Caco-2 (cell line): ENCODE data around the gene ABCG4. TPM values are rescaled to one million over a fixed set of nuclear protein-coding genes. Genes with fewer than 3 reads are reported as not detected.
A peak's percentile ranks its signal among the peaks of the same experiment; 100 is the strongest.

Experiments used
- BruUV-seq: library from RNA; stranded (reverse); fragments of 400-500 nt; replicated peaks from 2 replicates; lab custom pipeline; 2021; lab: Mats Ljungman, UMichigan
- CTCF ChIA-PET: fragments of 300-600 bp; sonication (Branson Sonifier 250); formaldehyde crosslinking; loops from one replicate; lab custom pipeline; 2022; ENCODE audit warnings: antibody characterized with exemption; lab: Charles Lee
- POLR2A ChIA-PET: fragments of 300-600 bp; sonication (Branson Sonifier 250); formaldehyde crosslinking; loops from one replicate; lab custom pipeline; 2022; ENCODE audit warnings: antibody characterized with exemption; lab: Charles Lee
- DNase-seq, 2 experiments: peaks; one replicate each; pipeline versions ENCODE4 v3.0.0 to v3.0.0-alpha.2; 2020 to 2022
- H3K27me3 ChIP-seq: replicated peaks from 2 replicates; pipeline ENCODE4 v1.6.0; 2011; ENCODE audit warnings: low read length; ENCODE audit not compliant: control insufficient read depth, insufficient read depth
- H3K36me3 ChIP-seq: 2 replicates; pipeline ENCODE4 v1.5.1; 2011; ENCODE audit warnings: low read length; ENCODE audit not compliant: control insufficient read depth, insufficient read depth
- H3K4me1 ChIP-seq: fragments of 250-450 bp; sonication (Bioruptor Pico); 2 replicates; pipeline ENCODE4 v1.5.1; 2020; ENCODE audit warnings: mild to moderate bottlenecking
- H3K4me3 ChIP-seq: 2 replicates; pipeline ENCODE4 v1.5.1; 2011; ENCODE audit warnings: low read depth, mild to moderate bottlenecking, control low read depth, low read length
- H3K9me3 ChIP-seq: fragments of 250-450 bp; sonication (Bioruptor Pico); 2 replicates; pipeline ENCODE4 v1.5.1; 2020; ENCODE audit warnings: mild to moderate bottlenecking, moderate library complexity
- H3K27ac Mint-ChIP-seq: one replicate; pipeline ENCODE4 v1.8.0; 2022; ENCODE audit warnings: mixed read lengths; ENCODE audit not compliant: unreplicated experiment
- H3K27me3 Mint-ChIP-seq: one replicate; pipeline ENCODE4 v1.8.0; 2022; ENCODE audit warnings: mixed read lengths; ENCODE audit not compliant: insufficient read depth, unreplicated experiment
- H3K36me3 Mint-ChIP-seq: one replicate; pipeline ENCODE4 v1.8.0; 2022; ENCODE audit warnings: mild to moderate bottlenecking, mixed read lengths; ENCODE audit not compliant: insufficient read depth, unreplicated experiment
- H3K4me1 Mint-ChIP-seq: one replicate; pipeline ENCODE4 v1.8.0; 2022; ENCODE audit warnings: low read depth, mixed read lengths; ENCODE audit not compliant: unreplicated experiment
- H3K4me3 Mint-ChIP-seq: one replicate; pipeline ENCODE4 v1.8.0; 2022; ENCODE audit warnings: mild to moderate bottlenecking, moderate library complexity, mixed read lengths; ENCODE audit not compliant: unreplicated experiment
- H3K9me3 Mint-ChIP-seq: one replicate; pipeline ENCODE4 v1.8.0; 2022; ENCODE audit warnings: mixed read lengths; ENCODE audit not compliant: unreplicated experiment
- intact Hi-C: fragments of 100-400 bp; cut with micrococcal nuclease; formaldehyde crosslinking; loops from one replicate; pipeline ENCODE4 v1.10.0; 2022; ENCODE audit not compliant: unreplicated experiment
- total RNA-seq: library from RNA; stranded (reverse); gene quantifications from 2 replicates; pipeline ENCODE4 v1.2.3, GENCODE V29; 2022
- TF ChIP-seq, protein P1 (sequence below), 2 experiments: fragments of 200-600 bp in 1 of 2; IDR thresholded peaks; 1 replicate in 1 of 2; 2 replicates in 1 of 2; pipeline versions ENCODE4 v1.5.1 to v1.8.0; 2011 to 2022; ENCODE audit warnings: antibody characterized with exemption in 1 of 2, control low read depth in 1 of 2, inconsistent platforms in 1 of 2, low read depth in 1 of 2, low read length in 1 of 2, mild to moderate bottlenecking in 1 of 2, moderate library complexity in 1 of 2; ENCODE audit not compliant: insufficient read depth in 1 of 2, severe bottlenecking in 1 of 2, unreplicated experiment in 1 of 2

Gene ABCG4
- total RNA-seq, 1 experiment from 2014 or later: 0.18 TPM

DNA sequence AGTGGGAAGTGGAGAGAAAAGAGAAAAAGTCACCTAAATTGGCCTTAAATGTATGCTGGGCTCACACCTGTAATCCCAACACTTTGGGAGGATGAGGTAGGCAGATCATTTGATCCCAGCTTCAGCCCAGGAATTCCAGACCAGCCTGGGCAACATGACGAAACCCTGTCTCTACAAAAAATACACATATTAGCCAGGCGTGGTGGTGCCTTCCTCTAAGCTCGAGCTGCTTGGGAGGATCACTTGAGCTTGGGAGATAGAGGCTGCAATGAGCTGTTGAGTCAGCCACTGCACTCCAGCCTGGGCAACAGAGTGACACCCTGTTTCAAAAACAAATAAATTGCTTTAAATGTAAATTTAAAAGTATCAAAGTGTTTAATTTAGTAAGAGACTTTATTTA, 61.2 kb downstream of the ABCG4 start:
- H3K4me1 Mint-ChIP-seq: peaks cover 30% of the 10 kb centered on the region
- H3K9me3 Mint-ChIP-seq: no peaks in the 10 kb centered on the region
- ChIA-PET POLR2A (interaction anchor here (0.6 kb wide), 1 partner anchor 74 kb away, joined by 7 read pairs; no protein-coding TSS in a partner anchor), CTCF (interaction anchor here (0.7 kb wide), 2 partner anchors 111 to 180 kb away, joined by 3 read pairs; no protein-coding TSS in a partner anchor)
- no peak overlapping the region for H3K4me3 ChIP-seq
- H3K27ac Mint-ChIP-seq: no peak overlapping the region
- H3K36me3 Mint-ChIP-seq: peaks cover 5% of the 10 kb centered on the region
- intact Hi-C loops: no loop called here
- H3K4me3 Mint-ChIP-seq: no peak overlapping the region
- BruUV-seq: no TSS peak
- H3K27me3 Mint-ChIP-seq: no peaks in the 10 kb centered on the region
- peak in 1 of 2 experiments; percentile 31 for DNase-seq
- TF ChIP-seq, protein P1, sequence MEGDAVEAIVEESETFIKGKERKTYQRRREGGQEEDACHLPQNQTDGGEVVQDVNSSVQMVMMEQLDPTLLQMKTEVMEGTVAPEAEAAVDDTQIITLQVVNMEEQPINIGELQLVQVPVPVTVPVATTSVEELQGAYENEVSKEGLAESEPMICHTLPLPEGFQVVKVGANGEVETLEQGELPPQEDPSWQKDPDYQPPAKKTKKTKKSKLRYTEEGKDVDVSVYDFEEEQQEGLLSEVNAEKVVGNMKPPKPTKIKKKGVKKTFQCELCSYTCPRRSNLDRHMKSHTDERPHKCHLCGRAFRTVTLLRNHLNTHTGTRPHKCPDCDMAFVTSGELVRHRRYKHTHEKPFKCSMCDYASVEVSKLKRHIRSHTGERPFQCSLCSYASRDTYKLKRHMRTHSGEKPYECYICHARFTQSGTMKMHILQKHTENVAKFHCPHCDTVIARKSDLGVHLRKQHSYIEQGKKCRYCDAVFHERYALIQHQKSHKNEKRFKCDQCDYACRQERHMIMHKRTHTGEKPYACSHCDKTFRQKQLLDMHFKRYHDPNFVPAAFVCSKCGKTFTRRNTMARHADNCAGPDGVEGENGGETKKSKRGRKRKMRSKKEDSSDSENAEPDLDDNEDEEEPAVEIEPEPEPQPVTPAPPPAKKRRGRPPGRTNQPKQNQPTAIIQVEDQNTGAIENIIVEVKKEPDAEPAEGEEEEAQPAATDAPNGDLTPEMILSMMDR (IDR thresholded peaks at IDR 0.05; ENCODE audit: insufficient read depth in 1 of 2, low read depth in 1 of 2, low read length in 1 of 2, severe bottlenecking in 1 of 2, unreplicated experiment in 1 of 2): no peak
- H3K9me3 ChIP-seq: no peaks in the 10 kb centered on the region
- H3K36me3 ChIP-seq: no peaks in the 10 kb centered on the region
- no peaks in the 10 kb centered on the region for H3K27me3 ChIP-seq
- H3K4me1 ChIP-seq: peaks cover 14% of the 10 kb centered on the region

Other genes starting within 250 kb of the ABCG4 start
- gene BCL9L, start 223.1 kb upstream of the ABCG4 start, total RNA-seq: 186 and 203 TPM in 2 replicates
- gene UPK2, start 192.8 kb upstream of the ABCG4 start, total RNA-seq: 1.8 and 3.5 TPM in 2 replicates
- gene FOXR1, start 177.3 kb upstream of the ABCG4 start, total RNA-seq: not detected in 2 replicates
- gene CENATAC, start 150.9 kb upstream of the ABCG4 start, total RNA-seq: 185 and 194 TPM in 2 replicates
- 1,811 and 1,967 TPM in 2 replicates for gene RPS25, start 130.7 kb upstream of the ABCG4 start, total RNA-seq
- 118 and 126 TPM in 2 replicates for gene TRAPPC4, start 130.3 kb upstream of the ABCG4 start, total RNA-seq
- 97.8 and 108 TPM in 2 replicates for gene SLC37A4, start 118.2 kb upstream of the ABCG4 start, total RNA-seq
- gene HYOU1, start 91.8 kb upstream of the ABCG4 start, total RNA-seq: 306 and 366 TPM in 2 replicates
- 43.2 and 47.7 TPM in 2 replicates for gene VPS11, start 81.2 kb upstream of the ABCG4 start, total RNA-seq
- 94.9 and 95.7 TPM in 2 replicates for gene HMBS, start 64.2 kb upstream of the ABCG4 start, total RNA-seq
- 117 and 119 TPM in 2 replicates for gene DPAGT1, start 47.2 kb upstream of the ABCG4 start, total RNA-seq
- gene C2CD2L, start 41.7 kb upstream of the ABCG4 start, total RNA-seq: 14.7 and 15.4 TPM in 2 replicates
- gene HINFP, start 27.5 kb upstream of the ABCG4 start, total RNA-seq: 61.6 and 65.2 TPM in 2 replicates
- gene NLRX1, start 19.7 kb downstream of the ABCG4 start, total RNA-seq: 7.2 and 8.0 TPM in 2 replicates
- gene NHERF4, start 36.4 kb downstream of the ABCG4 start, total RNA-seq: 9.6 and 10.0 TPM in 2 replicates
- gene CBL, start 57.3 kb downstream of the ABCG4 start, total RNA-seq: 52.7 and 53.5 TPM in 2 replicates
- gene MCAM, start 168.1 kb downstream of the ABCG4 start, total RNA-seq: 8.3 and 9.8 TPM in 2 replicates
- 85.8 and 92.7 TPM in 2 replicates for gene RNF26, start 185.5 kb downstream of the ABCG4 start, total RNA-seq
- 0.56 and 1.2 TPM in 2 replicates for gene C1QTNF5, start 191.8 kb downstream of the ABCG4 start, total RNA-seq
- gene MFRP, start 197.7 kb downstream of the ABCG4 start, total RNA-seq: not detected in 2 replicates
- gene USP2, start 232.6 kb downstream of the ABCG4 start, total RNA-seq: 13.9 and 14.4 TPM in 2 replicates